Esophagus squamous epithelium (tissue), 4 donors: ENCODE measurements around the gene FNDC3B.

Experiments used
- POLR2A ChIP-seq, 4 donors: fragments of 450-650 bp; IDR thresholded peaks; one replicate each; pipeline ENCODE4 v1.6.1; 2017; ENCODE audit warnings: antibody characterized with exemption in 4 of 4, mild to moderate bottlenecking in 4 of 4, moderate library complexity in 3 of 4
- TF ChIP-seq, protein P1 (sequence below), 6 experiments: fragments of 450-650 bp in 4 of 6; fragments of 200-600 bp in 2 of 6; sonication (generic) in 2 of 6; IDR thresholded peaks; one replicate each; pipeline ENCODE4 v1.5.1; 2016 to 2019; ENCODE audit warnings: antibody characterized with exemption in 6 of 6, mild to moderate bottlenecking in 4 of 6, moderate library complexity in 4 of 6

- no peak for TF ChIP-seq POLR2A (IDR thresholded peaks at IDR 0.05)
- TF ChIP-seq, protein P1, sequence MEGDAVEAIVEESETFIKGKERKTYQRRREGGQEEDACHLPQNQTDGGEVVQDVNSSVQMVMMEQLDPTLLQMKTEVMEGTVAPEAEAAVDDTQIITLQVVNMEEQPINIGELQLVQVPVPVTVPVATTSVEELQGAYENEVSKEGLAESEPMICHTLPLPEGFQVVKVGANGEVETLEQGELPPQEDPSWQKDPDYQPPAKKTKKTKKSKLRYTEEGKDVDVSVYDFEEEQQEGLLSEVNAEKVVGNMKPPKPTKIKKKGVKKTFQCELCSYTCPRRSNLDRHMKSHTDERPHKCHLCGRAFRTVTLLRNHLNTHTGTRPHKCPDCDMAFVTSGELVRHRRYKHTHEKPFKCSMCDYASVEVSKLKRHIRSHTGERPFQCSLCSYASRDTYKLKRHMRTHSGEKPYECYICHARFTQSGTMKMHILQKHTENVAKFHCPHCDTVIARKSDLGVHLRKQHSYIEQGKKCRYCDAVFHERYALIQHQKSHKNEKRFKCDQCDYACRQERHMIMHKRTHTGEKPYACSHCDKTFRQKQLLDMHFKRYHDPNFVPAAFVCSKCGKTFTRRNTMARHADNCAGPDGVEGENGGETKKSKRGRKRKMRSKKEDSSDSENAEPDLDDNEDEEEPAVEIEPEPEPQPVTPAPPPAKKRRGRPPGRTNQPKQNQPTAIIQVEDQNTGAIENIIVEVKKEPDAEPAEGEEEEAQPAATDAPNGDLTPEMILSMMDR (IDR thresholded peaks at IDR 0.05) = no peak
Observed at GRCh38 chr3:172273378-172273777, 234.0 kb downstream of the FNDC3B start.
